Activated naive CD4-positive, alpha-beta T cell treated with anti-CD3 and anti-CD28 coated beads, Interleukin-2, amount 10 ng/mL, durations not matched to agents 7 days and 5 days (primary cell): ENCODE data around the gene SPON1.

ENCODE experiments used
- CTCF ChIA-PET: fragments of 350-600 bp; sonication (Branson Sonifier 250); formaldehyde crosslinking; loops from one replicate; lab custom pipeline; 2021; ENCODE audit warnings: antibody characterized with exemption; lab: Charles Lee
- DNase-seq: peaks from one replicate; pipeline ENCODE4 v3.0.0-alpha.2; 2020
- H3K27ac Mint-ChIP-seq: one replicate; pipeline ENCODE4 v1.8.0; 2021; ENCODE audit warnings: mild to moderate bottlenecking, moderate library complexity, mixed read lengths
- H3K27me3 Mint-ChIP-seq: one replicate; pipeline ENCODE4 v1.8.0; 2021; ENCODE audit warnings: mild to moderate bottlenecking, mixed read lengths
- H3K36me3 Mint-ChIP-seq: one replicate; pipeline ENCODE4 v1.8.0; 2021; ENCODE audit warnings: mixed read lengths
- H3K4me1 Mint-ChIP-seq: one replicate; pipeline ENCODE4 v1.8.0; 2021; ENCODE audit warnings: mixed read lengths
- H3K4me3 Mint-ChIP-seq: one replicate; pipeline ENCODE4 v1.8.0; 2021; ENCODE audit warnings: mild to moderate bottlenecking, moderate library complexity, mixed read lengths
- H3K9me3 Mint-ChIP-seq: one replicate; pipeline ENCODE4 v1.8.0; 2021; ENCODE audit warnings: mixed read lengths

The SPON1 gene

DNA sequence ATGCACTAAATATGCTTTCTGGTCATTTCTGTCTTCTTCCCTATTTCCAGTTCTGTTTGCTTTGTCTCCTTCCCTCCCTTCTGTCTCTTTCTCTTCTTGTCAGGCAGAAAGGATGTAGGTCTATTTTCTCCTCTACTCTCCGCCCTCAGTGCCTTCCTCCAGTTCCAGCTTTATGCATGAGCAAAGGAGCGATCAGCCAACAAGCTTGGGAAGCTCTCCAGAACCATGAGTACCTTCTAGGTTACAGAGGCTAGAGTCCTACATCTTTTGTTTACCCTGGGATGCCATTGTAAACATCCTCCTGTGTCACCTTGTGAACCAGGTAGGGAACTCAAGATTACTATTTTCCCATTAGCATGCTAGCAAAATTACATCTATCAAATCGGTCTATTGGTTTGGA, 7.9 kb upstream of the SPON1 start:
- no peak for DNase-seq
- CTCF ChIA-PET, result interaction anchor here (0.7 to 5.4 kb wide), 10 partner anchors 9 to 297 kb away, joined by 3 to 45 read pairs (median 6); no protein-coding TSS in a partner anchor
- peaks cover 3% of the 10 kb centered on the region for H3K4me1 Mint-ChIP-seq
- H3K27ac Mint-ChIP-seq, result no peak overlapping the region
- no peaks in the 10 kb centered on the region for H3K36me3 Mint-ChIP-seq
- no peaks in the 10 kb centered on the region for H3K9me3 Mint-ChIP-seq
- H3K4me3 Mint-ChIP-seq, result no peak overlapping the region
- peaks cover 28% of the 10 kb centered on the region for H3K27me3 Mint-ChIP-seq

DNA sequence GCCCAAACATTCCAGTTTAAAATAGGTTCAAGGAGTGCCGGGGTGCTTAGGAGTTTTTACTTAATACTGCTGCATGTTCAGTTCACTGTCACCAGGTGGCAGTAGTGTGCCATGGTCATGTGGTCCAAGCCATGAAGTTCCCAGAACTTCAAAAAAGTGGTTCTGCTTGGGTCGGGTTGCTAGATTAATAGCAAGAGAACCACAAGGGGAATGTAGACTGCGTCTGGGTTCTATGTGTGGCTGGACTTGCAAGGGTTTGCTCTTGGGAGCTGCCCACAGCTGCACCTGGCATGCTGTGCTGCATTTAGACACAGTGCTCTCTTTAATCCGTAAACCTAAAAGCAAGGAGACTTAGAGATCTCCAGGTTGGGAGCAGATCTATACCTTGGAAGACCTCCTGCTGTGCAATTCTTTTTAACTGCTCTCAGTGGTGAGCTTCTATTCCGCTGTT, 6.5 kb upstream of the SPON1 start:
- peaks cover 38% of the 10 kb centered on the region for H3K27me3 Mint-ChIP-seq
- peak; percentile 64 for DNase-seq
- CTCF ChIA-PET, result interaction anchor here (0.6 to 5.4 kb wide), 19 partner anchors 8 to 499 kb away, joined by 3 to 45 read pairs (median 5); no protein-coding TSS in a partner anchor

DNA sequence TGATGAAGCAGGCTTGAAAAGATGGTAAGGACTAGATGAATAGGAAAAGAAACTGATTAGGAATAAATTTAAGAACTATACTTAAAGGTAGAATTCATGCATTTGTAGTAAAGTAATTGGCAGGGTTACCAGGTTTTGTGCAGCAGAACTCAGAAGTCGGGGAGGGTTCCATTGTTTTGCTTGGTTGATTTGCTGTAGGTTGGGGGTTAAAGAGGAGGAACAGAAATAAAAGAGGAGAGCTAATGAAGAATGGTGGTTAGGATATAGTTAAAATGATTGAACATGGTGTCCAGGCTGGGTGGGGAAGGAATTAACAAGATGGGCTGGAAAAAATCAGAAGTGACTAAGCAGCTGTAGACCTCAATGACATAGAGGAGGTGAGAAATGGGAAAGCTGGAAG, 5.5 kb upstream of the SPON1 start:
- Mint-ChIP-seq H3K4me3 (no peak overlapping the region), H3K27ac (no peak overlapping the region), H3K36me3 (no peaks in the 10 kb centered on the region), H3K27me3 (peaks cover 47% of the 10 kb centered on the region), H3K9me3 (no peaks in the 10 kb centered on the region), H3K4me1 (peaks cover 12% of the 10 kb centered on the region)
- no peak for DNase-seq
- CTCF ChIA-PET, result interaction anchor here (0.8 to 5.4 kb wide), 16 partner anchors 8 to 498 kb away, joined by 3 to 45 read pairs (median 7); no protein-coding TSS in a partner anchor

More for the DNA sequence above, 6.5 kb upstream of the SPON1 start:
- no peaks in the 10 kb centered on the region for H3K9me3 Mint-ChIP-seq
- H3K4me3 Mint-ChIP-seq, result no peak overlapping the region
- peaks cover 7% of the 10 kb centered on the region for H3K4me1 Mint-ChIP-seq
- H3K36me3 Mint-ChIP-seq, result no peaks in the 10 kb centered on the region
- no peak overlapping the region for H3K27ac Mint-ChIP-seq

DNA sequence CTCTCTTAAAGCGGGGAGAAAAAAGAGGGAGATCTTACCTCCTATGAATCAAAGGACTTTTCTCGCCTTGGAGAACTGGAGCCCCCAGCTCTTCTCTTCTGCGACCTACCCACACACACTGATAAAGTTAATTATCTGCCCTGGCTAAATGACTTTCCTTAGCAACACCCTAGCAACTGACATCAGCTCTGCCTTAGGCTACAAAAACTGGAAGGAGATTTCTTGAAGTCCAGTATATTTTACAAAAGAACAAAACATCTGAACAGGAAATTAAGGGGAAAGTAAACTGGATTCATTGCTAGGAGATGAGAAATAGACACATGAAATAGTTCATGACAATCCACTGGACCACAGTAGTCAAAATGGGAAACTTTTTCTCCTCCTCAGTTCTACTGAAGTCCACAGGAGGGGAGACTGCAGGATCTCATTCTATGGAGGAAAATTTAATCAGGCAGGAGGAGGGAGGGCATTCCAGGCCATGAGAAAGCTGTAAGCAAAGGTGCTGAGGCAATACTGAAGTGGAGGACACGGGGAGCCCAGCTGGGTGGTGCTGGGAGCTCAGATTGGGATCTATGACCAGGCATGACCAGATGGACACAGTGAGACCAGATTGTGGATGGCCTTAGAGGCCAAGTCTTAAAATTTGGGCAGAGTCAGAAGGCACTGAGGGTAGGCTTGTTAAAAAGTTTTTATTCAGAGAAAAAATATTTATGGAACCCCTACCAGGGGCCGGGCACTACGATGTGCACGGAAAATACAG, 3.7 kb upstream of the SPON1 start:
- no peak for DNase-seq
- Mint-ChIP-seq H3K4me3 (no peak overlapping the region), H3K27ac (no peak overlapping the region), H3K36me3 (no peaks in the 10 kb centered on the region), H3K4me1 (peaks cover 19% of the 10 kb centered on the region), H3K9me3 (no peaks in the 10 kb centered on the region), H3K27me3 (peaks cover 56% of the 10 kb centered on the region)
- CTCF ChIA-PET, result interaction anchor here (2.2 to 5.4 kb wide), 3 partner anchors 11 to 189 kb away, joined by 6 to 45 read pairs (median 26); no protein-coding TSS in a partner anchor

DNA sequence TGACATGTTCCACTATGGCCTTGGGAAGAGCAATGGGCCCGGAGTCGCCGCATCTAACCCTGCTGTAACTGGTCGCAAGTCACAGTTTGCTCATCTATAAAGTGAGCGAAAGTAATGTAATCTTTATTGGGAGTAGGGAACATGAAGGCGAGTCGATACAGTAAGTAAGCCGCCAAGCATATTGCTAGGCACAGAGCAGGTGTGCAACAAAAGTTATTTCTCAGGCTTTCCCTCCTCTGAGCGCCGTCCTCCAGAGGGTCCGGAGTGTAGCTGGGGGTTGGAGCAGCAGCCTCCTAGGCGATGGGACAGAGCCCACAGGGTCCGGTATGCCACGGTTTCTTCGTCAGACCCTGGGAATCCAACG, 343 bp upstream of the SPON1 start:
- Mint-ChIP-seq H3K27me3 (peaks cover 90% of the 10 kb centered on the region), H3K4me1 (peaks cover 32% of the 10 kb centered on the region), H3K27ac (no peak overlapping the region), H3K4me3 (peak overlapping the region; percentile 59), H3K9me3 (no peaks in the 10 kb centered on the region), H3K36me3 (peaks cover 15% of the 10 kb centered on the region)
- CTCF ChIA-PET, result interaction anchor here (1.3 to 2.2 kb wide), 2 partner anchors 9 to 187 kb away, joined by 5 to 17 read pairs; no protein-coding TSS in a partner anchor
- DNase-seq, result no peak

DNA sequence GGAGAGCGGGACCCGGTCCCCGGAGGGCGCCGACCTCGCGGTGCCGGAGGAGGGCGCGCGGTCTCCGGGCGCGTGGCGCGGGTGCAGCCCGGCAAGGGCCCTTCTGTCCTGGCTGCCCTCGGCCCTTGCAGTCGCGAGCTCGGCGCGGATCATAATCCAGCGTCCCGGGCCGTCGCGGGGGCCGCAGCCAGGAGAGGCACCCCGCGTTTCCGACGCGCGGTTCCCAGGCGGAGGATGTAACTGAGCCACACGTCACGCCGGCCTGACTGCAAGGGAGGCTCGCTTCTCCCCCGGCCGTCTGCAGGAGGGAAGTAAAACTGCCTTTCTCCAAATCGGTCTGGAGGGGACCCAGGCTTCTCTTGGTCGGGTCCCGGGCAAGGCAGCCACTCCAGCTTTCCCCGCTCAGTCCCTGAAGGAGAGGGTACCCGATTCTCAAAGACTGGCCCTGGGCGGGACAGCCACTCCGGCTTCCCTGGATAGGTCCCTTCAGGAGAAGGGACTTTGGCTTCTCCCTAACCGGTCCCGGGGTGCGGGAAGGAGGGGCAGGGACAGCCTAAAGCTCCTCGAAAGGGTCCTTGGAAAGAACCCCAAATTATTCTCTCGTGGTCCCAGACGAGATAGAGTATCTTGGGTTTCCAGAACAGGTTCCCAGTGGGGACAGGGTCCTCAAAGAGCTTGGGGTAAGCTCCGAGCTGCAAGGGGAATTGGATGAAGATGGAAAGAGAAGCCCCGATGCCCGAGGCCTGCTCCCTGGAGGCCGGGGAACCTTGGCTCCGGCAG, 836 bp downstream of the SPON1 start:
- peak overlapping the region; percentile 71 for H3K4me3 Mint-ChIP-seq
- H3K36me3 Mint-ChIP-seq, result peaks cover 17% of the 10 kb centered on the region
- no peak overlapping the region for H3K27ac Mint-ChIP-seq
- H3K4me1 Mint-ChIP-seq, result peaks cover 36% of the 10 kb centered on the region
- DNase-seq, result peak; percentile 70
- CTCF ChIA-PET, result interaction anchor here (0.9 to 2.3 kb wide), 8 partner anchors 8 to 287 kb away, joined by 3 to 17 read pairs (median 5); no protein-coding TSS in a partner anchor
- H3K9me3 Mint-ChIP-seq, result no peaks in the 10 kb centered on the region
- H3K27me3 Mint-ChIP-seq, result peaks cover 90% of the 10 kb centered on the region

DNA sequence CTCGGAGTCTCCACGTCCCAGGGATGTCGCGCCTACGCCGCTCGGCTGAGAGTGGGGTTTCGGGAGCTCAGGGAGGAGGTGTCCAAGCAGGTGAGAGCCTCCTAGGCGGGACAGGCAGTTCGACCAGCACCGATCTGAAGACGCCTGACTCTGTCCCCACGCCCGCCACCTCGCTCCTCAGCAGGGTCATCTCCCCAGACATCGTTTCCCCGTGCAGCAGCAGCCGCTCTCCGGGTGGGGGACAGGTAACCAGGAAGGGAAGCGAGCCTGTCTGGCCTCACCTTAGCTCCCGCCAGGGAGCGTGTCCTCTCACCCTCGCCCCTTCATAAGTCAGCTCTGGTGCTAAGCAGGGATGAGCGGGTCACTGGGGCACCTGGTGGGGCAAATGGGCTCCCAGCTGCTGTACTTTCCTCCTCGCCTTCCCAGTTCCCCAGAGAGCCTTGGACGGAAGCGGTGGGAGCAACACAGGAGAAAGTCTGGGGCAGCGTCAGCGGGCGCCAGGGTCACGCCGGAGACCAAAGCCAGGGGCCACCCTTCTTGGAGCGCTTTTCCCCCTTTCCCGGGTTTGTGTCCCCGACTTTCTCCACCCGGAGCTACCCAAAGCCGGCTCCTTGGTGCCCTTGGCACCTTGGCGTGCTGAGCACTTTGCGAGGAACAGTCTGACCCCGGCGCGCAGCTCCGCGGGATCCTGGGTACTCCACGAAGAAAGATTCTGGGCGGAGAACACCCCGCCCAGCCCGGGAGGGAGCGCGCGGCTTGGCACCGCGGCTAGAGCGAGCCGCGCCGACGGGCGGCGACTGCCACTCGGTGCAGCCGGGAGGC, 1.6 kb downstream of the SPON1 start:
- Mint-ChIP-seq H3K27ac (no peak overlapping the region), H3K4me3 (peak overlapping the region; percentile 71), H3K4me1 (peaks cover 44% of the 10 kb centered on the region), H3K27me3 (peaks cover 85% of the 10 kb centered on the region), H3K36me3 (peaks cover 17% of the 10 kb centered on the region), H3K9me3 (no peaks in the 10 kb centered on the region)
- CTCF ChIA-PET, result interaction anchor here (0.9 to 2.3 kb wide), 8 partner anchors 8 to 286 kb away, joined by 3 to 9 read pairs (median 4); no protein-coding TSS in a partner anchor
- peak; percentile 33 for DNase-seq

DNA sequence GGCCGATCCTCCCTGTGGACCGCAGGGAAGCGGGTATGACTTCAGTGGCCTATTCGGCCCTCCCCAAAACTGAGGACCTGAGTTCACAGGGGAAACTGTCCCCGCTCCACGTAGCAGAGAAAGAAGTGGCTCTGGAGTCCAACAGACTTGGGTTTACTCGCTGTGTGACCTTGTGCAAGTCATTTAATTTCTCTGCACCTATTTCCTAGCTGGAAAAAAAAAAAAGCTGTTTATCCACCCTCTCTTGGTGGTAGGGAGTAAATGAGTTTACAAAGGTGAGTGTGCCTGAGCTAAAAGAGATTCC, 2.2 kb downstream of the SPON1 start:
- DNase-seq, result no peak
- Mint-ChIP-seq H3K9me3 (no peaks in the 10 kb centered on the region), H3K36me3 (peaks cover 17% of the 10 kb centered on the region), H3K4me1 (peaks cover 50% of the 10 kb centered on the region), H3K27ac (no peak overlapping the region), H3K4me3 (peak overlapping the region; percentile 71), H3K27me3 (peaks cover 80% of the 10 kb centered on the region)
- CTCF ChIA-PET, result interaction anchor here (0.7 to 2.3 kb wide), 6 partner anchors 8 to 286 kb away, joined by 3 to 9 read pairs (median 5); no protein-coding TSS in a partner anchor

DNA sequence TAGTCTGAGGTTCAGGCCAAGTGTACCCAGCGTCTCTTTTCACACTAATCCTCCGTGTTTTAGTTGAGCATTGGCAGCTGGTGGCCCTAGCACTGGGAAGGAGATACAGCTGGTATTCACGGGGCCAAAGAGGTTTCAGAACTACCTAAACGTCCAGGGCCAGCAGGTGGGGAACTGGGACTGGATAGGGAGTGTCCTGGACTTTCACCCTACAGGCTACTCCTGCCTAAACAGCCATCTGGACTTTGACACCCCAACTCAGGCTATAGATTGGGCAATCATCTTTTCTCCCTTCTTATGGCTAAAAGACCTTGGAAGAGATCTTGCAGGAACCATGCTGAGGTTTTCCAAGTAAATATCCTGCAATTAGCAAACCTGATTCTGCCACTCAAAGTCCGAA, 2.8 kb downstream of the SPON1 start:
- H3K9me3 Mint-ChIP-seq, result no peaks in the 10 kb centered on the region
- H3K27ac Mint-ChIP-seq, result no peak overlapping the region
- peak overlapping the region; percentile 71 for H3K4me3 Mint-ChIP-seq
- no peak for DNase-seq
- peaks cover 51% of the 10 kb centered on the region for H3K4me1 Mint-ChIP-seq
- H3K27me3 Mint-ChIP-seq, result peaks cover 74% of the 10 kb centered on the region
- H3K36me3 Mint-ChIP-seq, result peaks cover 17% of the 10 kb centered on the region
- CTCF ChIA-PET, result interaction anchor here (0.7 to 1.1 kb wide), 3 partner anchors 9 to 183 kb away, joined by 3 to 7 read pairs (median 3); no protein-coding TSS in a partner anchor

DNA sequence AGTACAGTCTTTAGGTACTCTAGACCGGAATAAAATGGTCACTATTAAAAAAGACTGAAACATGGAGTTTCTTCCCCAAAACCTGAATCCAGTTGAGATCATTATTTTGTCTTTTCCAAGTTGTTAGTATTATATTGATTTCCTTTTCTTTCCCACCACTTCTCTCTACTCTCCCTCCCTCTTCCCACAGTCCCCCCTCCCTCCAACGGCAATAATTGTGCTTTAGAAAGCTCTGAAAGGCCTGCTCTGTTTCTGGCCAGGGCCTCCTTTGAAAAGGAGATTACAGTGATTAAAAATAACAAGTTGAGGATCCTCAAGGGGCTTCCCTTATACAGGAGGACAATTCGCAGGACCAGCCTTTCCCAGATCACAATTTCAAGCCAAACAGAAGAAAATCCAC, 3.5 kb downstream of the SPON1 start:
- CTCF ChIA-PET, result interaction anchor here (0.6 kb wide), 1 partner anchor 1964 kb away, joined by 3 read pairs; no protein-coding TSS in a partner anchor
- H3K9me3 Mint-ChIP-seq, result no peaks in the 10 kb centered on the region
- H3K27ac Mint-ChIP-seq, result no peak overlapping the region

DNA sequence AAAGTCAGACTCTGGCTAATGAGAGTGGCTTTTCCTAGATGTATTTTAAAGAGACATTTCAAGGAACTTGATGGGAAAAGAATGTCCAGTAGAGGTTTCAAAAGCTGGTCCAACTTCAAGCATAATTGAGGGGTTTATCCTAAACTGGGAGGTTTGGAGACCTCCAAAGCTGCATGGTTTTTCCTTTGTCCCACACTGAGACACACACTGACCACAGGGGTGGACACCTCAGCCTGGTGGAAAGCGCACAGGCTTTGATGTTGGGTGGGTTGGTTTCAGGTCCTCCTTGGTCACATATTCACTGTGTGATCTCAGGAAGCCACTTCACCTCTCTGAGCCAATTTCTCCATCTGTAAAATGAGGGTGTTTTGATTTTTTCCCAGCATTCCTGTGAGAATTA, 4.0 kb downstream of the SPON1 start:
- Mint-ChIP-seq H3K4me1 (peaks cover 52% of the 10 kb centered on the region), H3K36me3 (peaks cover 17% of the 10 kb centered on the region), H3K4me3 (no peak overlapping the region), H3K27me3 (peaks cover 68% of the 10 kb centered on the region), H3K9me3 (no peaks in the 10 kb centered on the region), H3K27ac (no peak overlapping the region)
- no peak for DNase-seq
- CTCF ChIA-PET, result interaction anchor here (0.6 kb wide), 1 partner anchor 1964 kb away, joined by 3 read pairs; no protein-coding TSS in a partner anchor

More for the DNA sequence above, 3.5 kb downstream of the SPON1 start:
- DNase-seq, result no peak
- H3K4me3 Mint-ChIP-seq, result no peak overlapping the region
- H3K36me3 Mint-ChIP-seq, result peaks cover 17% of the 10 kb centered on the region
- H3K4me1 Mint-ChIP-seq, result peaks cover 55% of the 10 kb centered on the region
- peaks cover 70% of the 10 kb centered on the region for H3K27me3 Mint-ChIP-seq

DNA sequence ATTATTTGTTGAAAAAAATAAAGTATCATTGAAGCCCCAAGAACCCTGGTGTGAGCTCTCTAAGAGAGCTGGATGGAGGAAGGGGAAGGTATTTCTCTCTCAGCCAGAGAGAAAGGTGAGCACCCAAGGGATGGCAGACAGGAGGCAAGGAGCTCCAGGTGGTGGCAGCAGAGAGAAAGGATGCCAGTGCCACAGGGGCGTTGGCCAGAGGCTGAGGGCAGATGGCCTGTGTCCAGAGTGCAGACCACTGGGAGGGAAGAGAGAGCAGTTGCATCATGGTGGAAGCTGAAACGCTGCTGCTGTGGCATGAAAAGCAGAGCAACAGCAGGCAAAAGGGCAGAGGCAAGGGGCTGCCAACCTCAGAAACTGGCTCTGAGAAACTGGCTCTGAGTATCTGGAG, 8.5 kb downstream of the SPON1 start:
- H3K36me3 Mint-ChIP-seq, result peaks cover 4% of the 10 kb centered on the region
- peak; percentile 29 for DNase-seq
- H3K4me1 Mint-ChIP-seq, result peaks cover 29% of the 10 kb centered on the region
- no peaks in the 10 kb centered on the region for H3K9me3 Mint-ChIP-seq
- CTCF ChIA-PET, result interaction anchor here (0.6 to 5.5 kb wide), 9 partner anchors 9 to 484 kb away, joined by 3 to 29 read pairs (median 5); partner anchors contain the start of gene SPON1
- H3K27ac Mint-ChIP-seq, result no peak overlapping the region
- H3K27me3 Mint-ChIP-seq, result peaks cover 28% of the 10 kb centered on the region
- H3K4me3 Mint-ChIP-seq, result no peak overlapping the region
